GM18870 (cell line): ENCODE measurements around the gene BPNT1.

Experiments used
- ATAC-seq: cut with Tn5 transposase; IDR thresholded peaks from one replicate; pipeline ENCODE4 v1.9.1; 2021; ENCODE audit warnings: moderate library complexity; ENCODE audit not compliant: unreplicated experiment

The BPNT1 gene

DNA sequence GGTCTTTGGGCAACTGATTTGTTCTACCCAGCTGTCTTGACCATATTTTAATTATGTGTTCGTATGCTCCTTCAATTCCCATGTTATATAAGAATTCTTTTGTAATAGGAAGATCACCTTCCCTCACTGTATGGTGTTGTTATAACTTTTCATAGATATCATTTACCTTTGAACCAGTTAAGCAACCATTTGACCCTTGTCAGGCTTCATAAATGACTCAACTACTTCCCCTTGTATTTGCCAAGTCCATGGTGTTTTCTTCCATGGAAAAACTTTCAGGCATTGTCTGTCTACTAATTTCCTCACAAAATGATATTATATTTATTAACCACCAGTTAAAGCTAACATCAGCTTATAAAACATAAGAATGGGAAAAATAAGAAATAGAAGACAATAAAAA, 5.1 kb downstream of the BPNT1 start:
- ATAC-seq, result no peak

DNA sequence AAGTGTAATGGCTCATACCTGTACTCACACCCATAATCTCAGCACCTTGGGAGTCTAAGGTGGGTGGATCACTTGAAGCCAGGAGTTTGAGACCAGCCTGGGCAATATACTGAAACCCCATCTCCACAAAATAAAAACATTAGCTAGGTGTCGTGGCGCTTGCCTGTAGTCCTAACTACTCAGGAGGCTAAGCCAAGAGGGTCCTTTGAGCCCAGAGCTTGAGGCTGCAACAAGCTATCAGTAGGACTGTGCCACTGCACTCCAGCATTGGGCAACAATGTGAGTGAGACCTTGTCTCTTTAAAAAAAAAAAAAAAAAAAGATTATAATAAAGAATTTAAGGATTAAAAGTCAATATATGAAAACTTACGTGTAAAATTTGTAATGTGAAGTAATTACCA, 11.7 kb downstream of the BPNT1 start:
- no peak for ATAC-seq

DNA sequence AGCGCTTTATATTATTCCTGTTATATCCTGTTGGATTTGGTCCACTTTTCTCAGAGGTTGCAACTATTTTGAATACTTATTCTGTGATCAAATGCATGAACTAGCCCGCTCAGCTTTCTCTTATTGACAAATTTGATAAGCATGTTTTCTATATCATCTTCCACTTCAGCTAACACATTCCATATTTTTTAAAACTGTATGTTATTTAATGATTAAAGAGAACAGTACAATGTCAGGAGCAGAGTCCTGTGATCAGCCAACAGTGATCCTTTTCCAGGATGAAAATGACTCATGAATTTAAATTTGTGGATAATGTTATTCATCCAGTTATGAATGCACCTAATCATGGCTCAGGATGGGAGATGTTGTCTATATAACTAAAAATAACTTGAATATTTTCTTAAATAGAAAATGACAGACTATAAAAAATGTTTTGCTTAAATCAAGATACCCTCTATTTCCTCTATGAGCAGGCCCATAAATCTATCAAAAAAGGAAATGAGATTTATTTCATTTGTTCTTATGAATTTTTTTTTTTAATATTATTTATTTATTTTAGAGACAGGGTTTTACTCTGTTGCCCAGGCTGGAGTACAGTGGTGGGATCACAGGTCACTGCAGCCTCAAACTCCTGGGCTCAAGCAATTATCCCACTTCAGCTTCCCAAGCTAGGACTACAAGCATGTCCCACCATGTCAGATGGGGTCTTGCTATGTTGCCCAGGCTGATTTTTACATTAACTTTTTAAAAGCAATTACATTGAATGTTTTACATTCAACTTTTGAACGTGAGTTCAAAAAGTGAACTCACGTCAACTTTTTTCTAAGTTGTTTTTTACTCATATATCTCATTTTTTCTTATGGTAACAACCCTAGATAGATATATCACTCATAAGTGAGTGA, 12.5 kb downstream of the BPNT1 start:
- ATAC-seq, result no peak

DNA sequence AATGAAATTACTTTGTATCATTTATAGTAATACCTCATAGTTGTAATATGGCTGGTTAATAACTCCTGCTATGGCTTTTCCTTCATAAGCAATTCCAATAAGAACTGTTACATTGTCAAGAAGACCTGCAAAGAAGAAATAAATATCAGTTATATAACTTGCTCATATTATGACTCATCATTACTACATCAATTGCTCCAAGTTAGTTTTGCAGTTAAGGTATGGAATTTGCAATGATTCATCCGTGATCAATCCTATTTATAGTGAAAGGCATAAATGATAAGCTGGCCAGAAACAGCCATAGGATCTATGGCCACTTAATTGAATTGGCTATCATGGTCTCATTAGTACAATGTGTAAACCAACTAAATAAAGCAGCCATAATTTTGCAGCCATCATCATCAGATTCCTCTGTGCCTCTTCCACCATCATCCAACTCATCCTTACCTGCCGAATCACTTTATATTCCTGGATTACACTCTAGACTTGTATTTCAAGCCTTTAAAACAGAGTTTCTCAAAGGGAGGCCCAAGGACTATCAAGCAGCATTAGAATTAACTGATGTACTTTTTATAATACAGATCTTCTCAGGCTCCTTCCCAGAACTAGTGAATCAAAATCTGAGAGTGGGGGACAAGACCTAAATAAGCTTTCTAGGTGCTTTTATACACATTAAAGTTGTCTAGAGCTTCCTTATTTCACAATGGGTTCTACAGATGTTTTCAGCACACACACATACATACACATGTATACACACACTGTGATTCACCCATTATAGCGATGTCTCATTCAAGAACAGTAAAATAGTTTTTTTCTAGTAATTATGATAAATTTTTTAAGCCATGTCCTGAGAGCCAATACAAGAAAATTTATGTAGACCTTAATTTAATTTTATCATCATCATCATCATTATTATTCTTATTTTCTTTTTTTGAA, 22.1 kb downstream of the BPNT1 start:
- ATAC-seq, result no peak

DNA sequence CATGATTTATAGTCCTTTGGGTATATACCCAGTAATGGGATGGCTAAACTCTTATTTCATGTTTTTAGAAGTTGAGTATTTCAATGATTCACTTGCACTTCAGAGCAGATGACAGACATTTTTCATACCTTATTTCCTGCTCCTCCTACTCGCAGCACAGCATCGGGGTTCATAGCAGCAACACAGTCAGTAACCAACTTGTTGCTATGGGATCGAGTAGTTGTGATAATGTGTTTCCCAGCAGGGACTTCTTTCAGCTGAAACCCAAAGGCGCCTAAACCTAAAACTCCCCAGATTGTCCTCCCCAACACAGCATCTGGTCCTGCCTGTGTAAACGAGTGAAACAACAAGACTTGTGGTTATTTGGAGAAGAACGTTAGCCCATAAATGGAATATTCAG, 27.0 kb downstream of the BPNT1 start:
- no peak for ATAC-seq

DNA sequence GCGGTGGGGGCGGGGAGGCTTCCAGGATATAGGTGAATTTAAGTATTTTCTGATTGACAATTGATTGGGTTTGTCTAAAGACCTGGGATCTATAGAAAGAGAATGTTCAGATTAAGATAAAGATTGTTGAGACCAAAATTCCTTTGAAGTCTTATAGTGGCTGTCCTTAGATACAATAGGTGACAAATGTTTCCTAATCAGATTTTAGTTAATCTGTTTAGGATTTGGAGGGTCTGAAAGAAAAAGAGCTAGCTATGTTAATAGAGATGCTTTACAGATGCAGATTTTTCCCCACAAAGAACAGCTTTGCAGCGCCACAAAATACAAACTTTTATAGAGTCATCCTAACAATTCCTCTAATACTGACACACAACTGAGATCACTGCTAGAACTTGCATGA, 28.7 kb downstream of the BPNT1 start:
- ATAC-seq, result no peak

DNA sequence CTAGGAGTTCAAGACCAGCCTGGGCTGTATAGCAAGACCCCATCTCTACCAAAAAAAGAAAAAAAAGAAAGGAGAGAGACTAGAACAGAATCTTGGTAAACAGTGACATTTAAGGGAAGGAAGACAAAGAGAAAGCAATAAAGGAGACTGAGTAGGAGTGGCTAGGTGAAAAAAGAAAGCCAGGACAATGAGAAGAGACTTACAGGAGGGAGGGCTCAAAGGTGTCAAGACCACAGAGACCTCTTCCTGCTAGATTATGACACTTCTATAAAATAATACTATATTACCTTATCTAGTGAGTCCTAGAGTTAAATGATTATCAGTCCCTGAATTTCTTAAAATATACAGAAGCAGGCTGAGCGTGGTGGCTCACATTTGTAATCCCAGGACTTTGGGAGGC, 33.2 kb downstream of the BPNT1 start:
- no peak for ATAC-seq

DNA sequence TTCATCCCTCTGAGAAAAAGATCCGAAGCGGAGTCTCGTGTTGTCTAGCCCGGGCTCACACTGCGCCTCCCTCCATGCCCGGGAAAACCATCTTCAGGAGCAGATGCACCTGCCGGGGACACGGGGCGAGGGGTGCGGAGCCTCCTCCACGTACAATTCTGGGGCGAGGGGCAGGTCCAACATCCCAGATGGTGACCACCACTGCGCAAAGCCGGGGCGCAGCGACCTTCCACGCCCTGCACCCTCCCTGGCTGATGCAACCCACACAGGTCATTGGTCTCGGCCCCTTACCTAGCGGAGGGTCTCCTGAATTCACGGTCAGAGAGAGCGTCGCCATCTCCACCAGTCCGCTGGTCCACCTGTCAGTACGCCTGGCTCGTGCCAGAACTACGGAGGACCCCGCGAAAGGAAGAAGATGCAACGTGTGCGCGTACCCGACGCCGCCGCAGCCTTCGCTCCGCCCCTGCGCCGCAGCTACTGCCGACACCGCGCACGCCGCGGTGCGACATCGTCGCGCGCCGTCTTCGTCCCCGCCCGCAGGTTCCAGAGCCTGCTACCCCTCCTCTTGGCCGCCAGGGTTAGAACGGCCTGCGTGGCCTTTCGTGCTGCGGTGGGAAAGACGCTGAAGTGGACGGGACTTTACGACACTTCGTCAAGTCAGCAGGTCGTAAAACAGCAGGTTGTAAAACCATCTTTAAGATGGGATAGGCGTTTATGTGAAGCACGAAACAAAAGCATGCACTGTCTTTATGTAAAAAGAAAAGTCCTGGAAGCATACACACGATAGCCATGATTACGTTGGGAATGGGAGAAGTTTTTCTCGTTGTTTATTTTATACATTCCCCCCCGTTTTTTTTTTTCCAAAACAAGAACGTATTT, 43.3 kb downstream of the BPNT1 start, which contains the start of gene EPRS1:
Gene EPRS1 (minus strand): TSS at position 454 of the 879 bp plus-strand sequence. CDS start 117 bp downstream, at position 337.
- peak; percentile 97 for ATAC-seq

DNA sequence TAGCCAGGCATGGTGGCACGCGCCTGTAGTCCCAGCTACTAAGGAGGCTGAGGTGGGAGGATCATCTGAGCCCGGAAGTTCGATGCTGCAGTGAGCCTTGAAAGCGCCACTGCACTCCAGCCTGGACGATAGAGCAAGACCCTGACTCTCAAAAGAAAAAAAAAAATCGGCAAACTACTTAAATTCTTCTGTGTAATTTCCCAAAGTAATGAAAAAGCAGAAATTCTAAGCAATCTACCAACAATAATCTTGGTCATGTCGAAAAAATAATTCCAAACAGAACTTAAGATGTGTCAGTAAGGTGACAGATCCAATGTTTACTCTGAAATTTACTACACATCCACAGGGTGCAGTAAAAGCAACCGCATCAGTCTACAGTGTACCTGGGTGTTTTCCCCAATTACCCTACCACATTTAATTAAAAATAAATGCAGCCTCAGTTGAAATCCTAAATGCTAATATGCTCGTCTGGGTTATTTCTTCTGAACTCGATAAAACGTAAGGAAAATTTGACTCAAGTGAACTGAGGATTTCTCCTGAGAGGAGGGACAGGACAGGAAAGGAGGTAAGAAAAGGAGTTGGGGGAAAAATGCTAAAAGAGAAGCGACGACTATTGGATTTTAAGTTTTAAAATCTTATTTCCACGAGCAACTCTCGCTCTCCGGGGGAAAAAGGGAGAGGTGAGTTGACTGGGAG, 44.1 kb downstream of the BPNT1 start:
- ATAC-seq, result no peak

DNA sequence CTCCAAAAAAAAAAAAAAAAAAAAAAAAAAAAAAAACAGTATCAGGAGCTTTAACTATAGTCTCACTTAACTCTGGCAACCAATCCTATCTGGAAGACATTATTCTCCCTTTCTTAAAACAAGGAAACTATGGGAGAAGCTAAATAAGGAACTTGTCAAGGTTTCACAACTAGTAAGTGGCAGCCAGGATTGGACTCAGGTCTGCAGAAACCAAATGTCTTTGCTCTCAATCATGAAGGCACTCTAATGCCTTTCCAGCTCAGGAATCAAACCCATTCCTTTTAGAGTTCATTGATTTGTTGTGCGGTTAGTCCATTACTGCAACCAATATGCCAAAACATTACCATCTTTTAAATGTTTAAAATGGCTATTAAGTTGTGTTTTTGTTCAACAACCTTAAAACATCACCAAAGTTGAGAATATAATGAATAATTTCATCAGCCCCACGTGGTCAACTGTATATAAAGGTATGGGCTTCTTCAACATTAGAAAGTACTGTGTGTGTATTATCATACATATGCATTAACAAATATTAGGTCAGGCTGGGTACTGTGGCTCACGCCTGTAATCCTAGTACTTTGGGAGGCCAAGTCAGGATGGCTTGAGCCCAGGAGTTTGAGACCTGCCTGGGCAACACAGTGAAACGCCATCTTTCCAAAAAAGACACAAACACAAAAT, 44.8 kb downstream of the BPNT1 start:
- ATAC-seq, result no peak

DNA sequence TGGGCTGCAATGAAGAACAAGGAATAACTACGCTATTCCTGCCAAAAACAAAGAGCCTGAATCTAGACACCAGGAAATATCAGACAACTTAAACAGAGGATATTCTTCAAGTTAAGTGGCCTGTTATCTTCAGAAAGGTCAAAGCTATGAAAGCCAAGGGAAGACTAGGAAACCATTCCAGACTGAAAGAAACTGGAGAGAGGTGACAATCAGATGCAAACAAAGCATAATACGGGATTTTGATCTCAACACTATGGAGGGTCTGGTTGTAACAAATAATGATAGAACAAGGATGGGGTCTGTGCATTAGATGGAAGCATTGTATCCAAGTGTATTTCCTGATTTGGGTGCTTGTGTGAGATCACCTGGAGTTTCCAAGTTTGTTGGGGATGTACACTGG, 45.9 kb downstream of the BPNT1 start:
- no peak for ATAC-seq

DNA sequence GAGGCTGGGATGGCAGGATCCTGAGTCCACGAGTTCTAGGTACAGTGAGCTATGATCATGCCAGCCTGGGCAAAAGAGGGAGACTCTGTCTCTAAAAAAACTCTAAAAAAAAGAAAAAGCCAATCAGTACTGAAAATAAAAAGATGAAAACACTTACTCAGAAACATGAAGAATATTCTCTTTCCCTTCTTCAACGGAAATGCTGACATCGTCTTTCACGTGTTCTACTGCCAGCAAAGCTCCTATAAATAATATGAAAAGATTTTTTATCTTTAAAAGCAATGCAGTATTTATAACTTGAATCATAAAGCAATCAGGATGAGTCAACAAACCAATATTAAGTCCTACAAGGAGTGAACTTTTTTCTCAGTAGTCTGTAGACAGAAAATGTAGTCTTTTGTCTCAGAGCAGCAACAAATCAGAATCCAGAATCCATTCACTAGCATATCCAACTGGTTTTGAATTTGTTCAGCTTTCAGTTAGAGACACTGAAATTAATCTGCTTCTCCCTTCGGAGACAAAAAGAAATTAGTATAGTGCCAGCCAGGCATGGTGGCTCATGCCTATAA, 49.5 kb downstream of the BPNT1 start:
- ATAC-seq, result no peak

DNA sequence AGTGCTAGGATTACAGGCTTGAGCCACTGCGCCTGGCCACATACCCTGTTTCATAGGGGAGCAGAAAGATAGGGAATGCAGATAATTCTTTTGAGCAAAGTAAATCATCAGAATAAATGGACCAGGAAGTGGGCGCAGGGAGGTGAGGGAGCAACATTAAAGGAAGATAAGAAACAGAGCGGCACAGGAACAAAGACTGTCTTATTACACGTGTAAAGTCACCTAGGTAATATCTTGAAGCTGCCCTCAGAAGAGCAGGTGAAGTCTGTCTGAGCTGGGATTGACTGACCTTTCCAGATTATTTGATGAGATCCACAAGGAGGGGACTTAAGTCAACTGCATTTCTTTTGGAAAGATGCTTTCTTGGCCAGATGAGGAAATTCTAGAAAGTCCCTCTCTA, 50.9 kb downstream of the BPNT1 start:
- ATAC-seq, result no peak

DNA sequence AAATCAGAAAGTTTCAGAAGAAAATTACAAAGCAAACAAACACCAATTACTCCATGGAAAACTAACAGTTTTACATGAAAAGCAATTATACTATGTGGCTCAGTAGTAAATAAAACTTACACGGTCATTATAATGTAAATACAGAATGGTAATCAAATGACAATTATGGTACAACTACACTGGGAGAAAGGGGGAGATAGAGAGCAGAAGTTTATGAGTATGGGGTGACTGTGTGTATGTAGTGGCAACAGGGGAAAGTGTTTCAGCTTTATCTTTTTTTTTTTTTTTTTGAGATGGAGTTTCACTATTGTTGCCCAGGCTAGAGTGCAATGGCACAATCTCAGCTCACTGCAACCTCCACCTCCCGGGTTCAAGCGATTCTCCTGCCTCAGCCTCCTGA, 51.8 kb downstream of the BPNT1 start:
- ATAC-seq, result peak; percentile 39

DNA sequence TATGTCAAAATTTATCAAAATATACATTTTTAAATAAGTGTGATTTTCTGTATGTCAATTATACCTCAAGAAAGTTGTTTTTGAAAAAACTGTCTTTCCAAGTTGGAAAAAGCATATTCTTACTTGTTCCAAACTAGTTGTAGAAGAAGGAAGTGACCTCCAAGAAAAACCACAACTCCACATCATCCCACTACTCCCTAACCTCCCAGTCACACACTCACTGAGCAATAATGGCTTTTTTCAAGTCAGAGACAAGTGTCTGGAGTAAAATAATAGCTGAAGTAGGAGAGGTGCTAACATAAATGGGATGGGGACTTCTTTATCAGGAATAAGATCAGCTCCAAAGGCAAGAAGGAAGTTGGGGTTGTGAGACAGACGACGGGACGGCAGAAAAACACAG, 56.7 kb downstream of the BPNT1 start:
- no peak for ATAC-seq

DNA sequence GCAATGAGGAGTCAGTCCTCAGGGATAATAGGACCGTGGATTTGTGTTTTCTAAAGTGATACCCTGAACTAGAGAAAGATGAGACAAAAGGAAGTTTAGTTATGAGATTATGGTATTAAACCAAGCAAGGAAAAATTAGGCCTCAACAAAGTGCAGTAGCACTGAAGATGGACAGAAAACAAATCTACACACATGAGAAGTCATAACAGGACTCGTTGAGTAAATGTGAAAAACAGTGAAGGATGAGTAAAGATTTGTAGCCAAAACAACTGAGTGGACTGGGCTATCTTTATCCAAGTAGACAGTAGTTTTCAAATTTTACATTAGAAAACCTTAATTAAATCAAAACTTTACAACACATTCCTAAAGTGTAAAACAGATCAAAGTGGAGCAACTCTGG, 58.3 kb downstream of the BPNT1 start:
- no peak for ATAC-seq

DNA sequence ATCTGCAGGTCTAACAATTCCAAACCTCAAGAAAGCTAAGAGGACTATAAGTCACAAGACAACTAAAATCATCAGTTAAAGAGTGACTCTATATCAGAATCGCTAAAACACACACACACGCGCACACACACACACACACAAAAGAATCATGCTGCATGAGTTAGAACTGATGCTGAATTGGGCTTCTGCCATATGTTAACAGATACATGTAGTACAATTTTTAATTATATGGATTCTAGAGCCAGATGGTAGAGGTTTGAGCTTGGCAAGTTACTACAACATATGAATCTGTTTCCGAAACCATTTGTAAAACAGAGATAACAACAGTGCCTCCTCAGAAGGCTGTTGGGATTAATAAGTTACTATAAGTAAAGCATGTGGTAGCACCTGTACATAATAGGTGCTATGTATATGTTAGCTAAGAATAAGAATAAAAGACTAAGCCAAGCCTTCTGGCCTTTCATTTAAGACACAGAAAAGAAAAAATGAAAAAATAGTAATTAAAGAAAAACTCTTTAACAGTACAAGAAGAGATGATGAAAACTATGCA, 61.2 kb downstream of the BPNT1 start:
- ATAC-seq, result no peak

DNA sequence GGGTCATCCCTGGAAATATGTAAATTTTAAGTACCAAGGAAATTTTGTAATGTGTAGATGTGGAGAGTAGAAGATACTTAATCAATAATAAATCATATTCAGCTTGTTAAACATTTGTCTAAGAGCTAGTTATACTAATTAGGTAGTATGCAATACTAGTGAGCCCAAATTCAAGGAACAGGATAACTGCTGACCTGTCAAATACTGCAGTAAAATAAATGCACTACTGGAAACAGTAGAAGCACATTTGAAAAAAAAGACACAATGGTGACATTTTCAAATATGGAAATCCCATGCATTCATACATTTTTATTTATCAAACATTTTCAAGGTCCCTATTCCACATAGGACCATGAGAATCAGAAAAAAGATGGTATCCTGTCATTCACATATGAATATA, 70.5 kb downstream of the BPNT1 start:
- no peak for ATAC-seq

DNA sequence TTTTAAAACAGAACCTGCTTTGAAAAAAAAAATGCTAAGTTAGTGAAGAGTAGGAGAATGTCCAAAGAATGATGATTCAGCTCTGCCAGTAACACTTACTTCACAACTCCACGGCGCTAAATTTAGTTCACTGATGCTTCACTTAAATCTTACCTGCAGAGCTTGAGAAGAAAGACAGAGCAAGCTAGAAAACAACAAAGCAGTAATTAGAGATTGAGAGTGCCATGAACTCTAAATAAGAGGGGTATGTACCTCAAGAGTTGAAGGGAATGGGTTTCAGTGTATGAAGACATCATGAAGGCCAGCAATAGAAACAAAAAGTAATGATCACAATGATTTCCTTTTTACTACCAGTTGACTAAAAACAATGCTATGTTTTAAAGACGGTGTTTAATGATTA, 76.1 kb downstream of the BPNT1 start:
- peak; percentile 83 for ATAC-seq
